ENCODE measurements around the gene DEFB108B.
"Not testable (repeated sequence)": the region's sequence is repeated elsewhere in the genome, so short reads cannot be mapped to it uniquely, and the experiment has no call there.

DEFB108B gene, protein sequence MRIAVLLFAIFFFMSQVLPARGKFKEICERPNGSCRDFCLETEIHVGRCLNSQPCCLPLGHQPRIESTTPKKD

DNA sequence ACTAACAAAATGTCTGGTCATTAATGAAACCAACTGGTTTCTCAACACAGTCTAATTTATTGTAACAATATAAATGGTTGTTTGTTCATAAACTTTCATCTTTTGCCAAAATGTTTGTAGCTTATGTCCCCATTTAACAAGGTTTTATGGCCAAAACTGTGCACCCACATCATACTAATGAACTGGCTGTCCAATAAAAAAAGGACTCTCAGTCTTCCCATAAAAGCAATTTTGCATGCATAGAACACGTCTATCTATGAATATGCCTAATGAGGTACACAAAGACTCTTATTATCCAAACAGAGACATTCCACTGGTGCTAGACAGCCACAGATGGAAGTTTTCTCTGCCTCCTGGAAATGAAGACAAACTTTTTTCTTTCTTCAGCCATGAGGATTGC, at the start of gene DEFB108B:
DEFB108B (plus strand) TSS at position 390 of the 400 bp plus-strand sequence; CDS start at position 390, 0 bp downstream.
- DNase-seq (ENCODE audit: low read depth); H3K4me3 ChIP-seq (ENCODE audit: control insufficient read depth, low read depth, low read length): not testable (repeated sequence)

DNA sequence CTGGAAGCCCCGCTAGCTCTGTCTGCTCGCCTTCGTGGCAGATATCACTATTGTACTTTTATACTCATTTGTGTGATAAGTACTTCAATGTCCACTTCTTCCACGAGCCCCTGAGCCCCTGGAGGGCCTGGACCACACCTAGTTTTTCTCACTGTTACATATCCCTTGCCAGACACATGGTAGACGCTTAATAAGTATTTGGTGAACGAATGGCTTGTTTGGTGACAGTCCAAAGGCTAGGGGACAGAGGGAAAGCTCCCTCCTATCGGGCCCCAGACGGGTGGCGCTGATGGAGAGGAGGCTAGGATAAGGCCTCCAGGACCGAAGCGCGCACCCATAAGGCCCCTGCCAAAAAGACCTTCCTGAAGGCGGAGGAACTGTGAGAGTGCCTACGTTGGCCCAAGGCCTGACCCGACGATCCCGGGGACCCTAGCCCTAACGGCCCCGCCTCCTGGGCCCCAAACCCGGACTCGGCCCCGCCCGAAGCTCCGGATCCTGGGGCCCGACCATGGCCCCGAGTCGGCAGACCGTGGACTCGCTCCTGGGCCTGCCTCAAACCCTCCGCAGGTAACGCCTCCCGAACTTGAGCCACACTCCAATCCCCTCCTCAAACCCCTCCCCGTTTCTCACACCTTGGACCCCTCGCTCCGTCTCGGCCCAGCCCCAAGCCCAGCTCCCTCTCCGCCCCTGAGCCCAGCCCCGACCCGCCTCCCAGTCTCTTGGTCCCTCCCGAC, 46.7 kb upstream of the DEFB108B start:
- peak; percentile 68 for DNase-seq (ENCODE audit: low read depth)
- H3K4me3 ChIP-seq (ENCODE audit: control insufficient read depth, low read depth, low read length): peak overlapping the region; percentile 52

DNA sequence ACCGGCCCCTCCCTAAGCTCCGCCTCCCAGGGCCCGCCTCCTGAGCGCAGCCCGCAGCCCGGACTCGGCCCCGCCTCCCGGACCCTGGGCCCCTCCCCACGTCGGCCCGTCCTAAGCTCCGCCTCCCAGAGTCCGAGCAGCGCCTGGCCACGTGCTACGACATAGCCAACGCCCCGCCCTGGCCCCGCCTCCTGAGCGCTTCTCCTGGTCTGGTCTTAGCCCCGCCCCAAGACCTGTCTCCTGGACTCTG, 46.2 kb upstream of the DEFB108B start:
- peak; percentile 98 for DNase-seq (ENCODE audit: low read depth)
- H3K4me3 ChIP-seq (ENCODE audit: control insufficient read depth, low read depth, low read length): peak overlapping the region; percentile 33

DNA sequence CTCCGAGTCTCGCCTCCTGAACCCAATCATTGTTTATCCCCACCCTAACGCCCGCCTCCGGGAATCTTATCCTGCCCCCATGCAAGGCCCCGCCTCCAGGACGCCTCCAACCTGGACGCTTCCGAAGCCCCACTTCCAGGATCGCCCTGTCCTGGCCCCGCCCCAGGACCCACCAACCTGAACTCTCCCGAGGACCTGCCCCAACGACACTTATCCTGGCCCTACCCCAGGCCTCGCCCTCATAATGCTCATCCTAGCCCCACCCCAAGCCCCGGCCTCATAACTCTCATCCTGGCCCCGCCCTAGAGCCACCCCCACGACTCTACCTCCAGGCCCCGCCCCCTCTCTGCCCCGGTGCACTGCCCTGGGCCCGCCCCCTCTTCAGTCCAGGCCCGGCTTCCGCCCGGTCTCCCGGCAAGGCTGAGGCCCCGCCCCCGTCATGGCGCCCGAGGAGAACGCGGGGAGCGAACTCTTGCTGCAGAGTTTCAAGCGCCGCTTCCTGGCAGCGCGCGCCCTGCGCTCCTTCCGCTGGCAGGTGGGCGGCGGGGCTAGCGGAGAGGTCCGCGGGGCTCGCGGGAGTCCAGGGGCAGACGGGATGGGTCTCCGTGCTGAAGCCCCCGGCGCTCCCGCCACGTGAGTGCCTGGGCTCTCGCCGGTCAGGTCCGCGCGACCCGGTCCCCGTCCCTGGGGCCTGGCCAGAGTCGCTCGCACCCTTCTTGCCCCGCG, 45.7 kb upstream of the DEFB108B start:
- TF ChIP-seq, protein P1, sequence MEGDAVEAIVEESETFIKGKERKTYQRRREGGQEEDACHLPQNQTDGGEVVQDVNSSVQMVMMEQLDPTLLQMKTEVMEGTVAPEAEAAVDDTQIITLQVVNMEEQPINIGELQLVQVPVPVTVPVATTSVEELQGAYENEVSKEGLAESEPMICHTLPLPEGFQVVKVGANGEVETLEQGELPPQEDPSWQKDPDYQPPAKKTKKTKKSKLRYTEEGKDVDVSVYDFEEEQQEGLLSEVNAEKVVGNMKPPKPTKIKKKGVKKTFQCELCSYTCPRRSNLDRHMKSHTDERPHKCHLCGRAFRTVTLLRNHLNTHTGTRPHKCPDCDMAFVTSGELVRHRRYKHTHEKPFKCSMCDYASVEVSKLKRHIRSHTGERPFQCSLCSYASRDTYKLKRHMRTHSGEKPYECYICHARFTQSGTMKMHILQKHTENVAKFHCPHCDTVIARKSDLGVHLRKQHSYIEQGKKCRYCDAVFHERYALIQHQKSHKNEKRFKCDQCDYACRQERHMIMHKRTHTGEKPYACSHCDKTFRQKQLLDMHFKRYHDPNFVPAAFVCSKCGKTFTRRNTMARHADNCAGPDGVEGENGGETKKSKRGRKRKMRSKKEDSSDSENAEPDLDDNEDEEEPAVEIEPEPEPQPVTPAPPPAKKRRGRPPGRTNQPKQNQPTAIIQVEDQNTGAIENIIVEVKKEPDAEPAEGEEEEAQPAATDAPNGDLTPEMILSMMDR (conservative IDR thresholded peaks at IDR 0.05; ENCODE audit: control insufficient read depth, insufficient read depth, low read depth, low read length): no peak
- peak overlapping the region; percentile 55 for H3K4me3 ChIP-seq (ENCODE audit: control insufficient read depth, low read depth, low read length)
- peak; percentile 93 for DNase-seq (ENCODE audit: low read depth)

DNA sequence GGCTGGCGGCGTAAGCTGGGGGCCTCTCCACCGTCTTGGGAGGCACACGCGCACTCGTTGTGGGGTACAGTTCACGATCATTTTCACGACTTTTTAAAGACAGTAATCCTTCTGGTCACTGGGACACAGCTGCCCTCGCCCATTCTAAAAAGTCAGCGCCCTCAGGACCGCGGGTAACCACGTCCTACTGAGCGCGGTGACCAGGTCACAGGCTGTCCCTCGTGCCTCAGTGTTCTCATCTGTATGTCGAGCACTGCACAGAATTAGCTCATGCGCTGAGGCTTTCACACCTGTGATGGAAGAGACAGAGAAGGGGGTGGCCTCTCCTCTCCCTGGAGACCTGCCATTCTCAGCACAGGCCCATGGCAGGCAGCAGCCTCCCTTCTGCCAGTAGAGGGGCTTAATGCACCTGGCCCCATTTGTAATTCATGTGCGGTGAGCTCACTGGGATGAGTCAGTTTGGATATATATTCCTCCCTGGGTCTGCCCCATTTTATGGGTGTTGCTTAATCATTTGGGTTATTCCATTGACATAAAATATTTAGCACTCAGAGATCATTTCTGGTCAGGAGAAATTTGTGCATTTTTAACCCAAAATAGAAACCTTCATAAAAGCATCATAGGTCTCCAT, 45.1 kb upstream of the DEFB108B start:
- DNase-seq (ENCODE audit: low read depth): peak; percentile 72

DNA sequence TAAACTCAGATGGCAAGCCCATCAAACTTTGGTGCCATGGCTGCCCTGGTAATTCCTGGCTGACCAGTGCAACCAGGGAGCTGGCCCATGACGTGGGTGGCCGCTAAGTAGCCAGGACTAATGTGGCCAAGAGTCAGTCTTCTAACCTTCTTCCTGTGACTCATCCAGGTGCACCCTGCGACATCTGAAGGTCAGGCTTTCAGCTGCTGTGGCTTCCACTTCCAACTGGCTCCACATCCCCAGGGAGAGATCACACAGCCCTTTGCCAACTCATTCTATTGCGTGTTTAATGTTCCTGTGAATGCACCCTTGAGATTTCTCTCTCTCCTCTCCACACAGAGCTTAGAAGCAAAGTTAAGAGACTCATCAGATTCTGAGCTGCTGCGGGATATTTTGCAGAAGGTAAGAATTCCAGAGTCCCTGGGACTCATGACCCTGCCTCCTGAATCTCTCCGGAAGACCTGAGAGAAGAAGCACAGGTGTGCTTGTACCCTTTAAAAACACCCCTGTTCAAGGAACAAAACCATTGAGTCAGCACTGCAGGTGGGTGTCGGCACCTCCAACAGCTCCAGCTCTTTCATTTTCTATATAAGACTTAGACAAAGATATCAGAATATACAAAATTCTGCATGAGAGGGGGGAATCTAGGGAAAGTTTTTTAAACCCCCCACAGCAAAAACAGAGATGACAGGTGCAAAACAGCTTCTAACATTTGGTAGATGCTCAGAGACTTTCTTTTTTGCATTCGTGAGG, 43.4 kb upstream of the DEFB108B start:
- not testable (repeated sequence) for H3K4me3 ChIP-seq (ENCODE audit: control insufficient read depth, low read depth, low read length)
- peak; percentile 79 for DNase-seq (ENCODE audit: low read depth)

More for the DNA sequence above, 45.1 kb upstream of the DEFB108B start:
- H3K4me3 ChIP-seq (ENCODE audit: control insufficient read depth, low read depth, low read length): peak overlapping the region; percentile 55

DNA sequence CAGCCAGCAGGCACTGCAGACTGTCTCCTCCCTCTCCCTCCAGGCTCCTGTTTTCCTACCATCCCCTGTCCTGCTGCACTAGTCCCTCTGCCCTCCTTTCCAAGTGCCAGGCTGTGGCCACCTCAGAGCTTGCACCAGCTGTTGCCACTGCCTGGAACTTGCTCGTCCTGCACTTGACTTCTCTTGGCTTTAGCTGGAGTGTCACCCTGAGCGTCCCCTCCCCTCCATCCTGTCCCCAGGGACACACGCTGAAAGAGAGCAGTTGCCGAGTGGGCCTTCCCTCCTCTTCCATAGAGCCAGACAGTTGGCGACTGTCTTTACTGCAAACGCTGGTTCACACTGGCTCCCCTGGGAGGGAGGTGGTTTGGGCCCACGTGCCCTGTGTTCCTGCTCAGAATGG, 41.9 kb upstream of the DEFB108B start:
- DNase-seq (ENCODE audit: low read depth): not testable (repeated sequence)

DNA sequence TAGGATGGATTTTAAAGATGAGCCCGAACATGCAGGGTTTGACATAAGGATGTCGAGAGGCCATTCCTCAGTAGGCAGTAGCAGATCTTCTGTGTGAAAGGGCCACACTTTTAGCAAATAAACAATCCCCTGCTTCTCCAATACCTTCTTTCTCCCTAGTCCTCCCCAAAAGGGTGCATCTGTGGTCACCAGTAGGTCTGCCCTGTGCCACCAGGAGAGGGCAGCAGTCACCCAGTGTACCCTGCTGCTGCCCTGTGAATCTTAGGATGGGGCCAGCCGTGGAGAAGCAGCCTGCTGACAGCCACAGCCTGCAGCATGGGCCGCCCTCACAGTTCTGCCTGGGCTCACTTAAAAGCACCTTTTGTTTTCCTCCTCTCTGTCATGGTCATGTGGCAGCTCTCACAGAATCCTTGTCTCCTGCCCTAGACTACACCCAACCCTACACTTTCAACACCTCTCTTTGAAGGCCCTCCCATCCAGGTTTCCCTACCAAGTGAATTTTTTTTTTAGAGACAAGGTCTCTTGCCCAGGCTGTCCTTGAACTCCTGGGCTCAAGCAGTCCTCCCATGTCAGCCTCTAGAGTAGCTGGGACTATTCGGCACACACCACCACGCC, 40.3 kb upstream of the DEFB108B start:
- TF ChIP-seq, protein P1 (conservative IDR thresholded peaks at IDR 0.05; ENCODE audit: control insufficient read depth, insufficient read depth, low read depth, low read length): peak; percentile 39
- DNase-seq (ENCODE audit: low read depth): peak; percentile 33
- not testable (repeated sequence) for H3K4me3 ChIP-seq (ENCODE audit: control insufficient read depth, low read depth, low read length)

More for the DNA sequence above, 41.9 kb upstream of the DEFB108B start:
- H3K4me3 ChIP-seq (ENCODE audit: control insufficient read depth, low read depth, low read length): not testable (repeated sequence)

DNA sequence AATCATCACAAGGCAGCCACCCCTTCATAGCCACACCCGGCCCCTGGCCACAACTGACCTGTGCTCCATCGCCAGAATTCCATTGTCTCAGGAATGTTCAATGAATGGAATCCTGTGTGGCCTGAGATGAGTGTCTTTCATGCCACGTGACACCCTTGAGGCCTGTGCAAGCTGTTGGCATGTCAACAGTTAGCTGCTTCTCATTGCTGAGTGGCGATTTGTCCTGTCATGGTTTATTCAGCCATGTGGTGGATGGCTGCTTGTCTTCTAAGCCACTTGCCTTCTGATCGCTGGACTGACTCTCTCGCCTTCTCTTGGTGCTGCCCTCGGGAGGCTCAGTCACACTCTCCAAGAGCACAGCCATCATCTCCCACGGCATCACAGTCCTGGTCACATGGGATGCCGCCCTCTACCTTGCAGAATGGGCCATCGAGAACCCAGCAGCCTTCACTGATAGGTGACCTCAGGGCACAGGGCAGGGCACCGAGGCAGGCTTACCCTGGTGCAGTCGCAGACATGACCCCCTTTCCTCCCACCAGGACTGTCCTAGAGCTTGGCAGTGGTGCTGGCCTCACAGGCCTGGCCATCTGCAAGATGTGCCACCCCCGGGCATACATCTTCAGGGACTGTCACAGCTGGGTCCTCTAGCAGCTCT, 38.5 kb upstream of the DEFB108B start:
- H3K4me3 ChIP-seq (ENCODE audit: control insufficient read depth, low read depth, low read length): not testable (repeated sequence)
- peak; percentile 71 for DNase-seq (ENCODE audit: low read depth)

DNA sequence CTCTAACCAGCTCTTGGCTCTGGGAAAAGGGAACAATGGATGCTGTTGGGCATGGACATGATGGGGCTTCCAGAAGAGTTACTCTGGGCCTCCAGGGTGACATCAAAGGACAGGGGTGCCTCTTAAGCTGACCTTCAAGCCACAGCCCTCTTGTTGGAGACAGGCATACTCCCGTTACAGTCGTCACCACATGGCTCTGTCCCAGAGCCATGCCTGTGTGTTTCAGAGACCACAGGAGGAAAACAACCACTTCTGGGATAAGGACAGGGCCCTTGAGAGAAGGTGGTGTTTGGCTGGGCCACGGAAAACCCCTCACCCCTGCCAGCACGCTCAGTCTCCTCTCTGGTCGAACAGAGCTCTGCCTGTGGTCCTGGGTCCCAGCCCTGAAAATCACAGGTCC, 37.8 kb upstream of the DEFB108B start:
- H3K4me3 ChIP-seq (ENCODE audit: control insufficient read depth, low read depth, low read length); DNase-seq (ENCODE audit: low read depth): not testable (repeated sequence)

DNA sequence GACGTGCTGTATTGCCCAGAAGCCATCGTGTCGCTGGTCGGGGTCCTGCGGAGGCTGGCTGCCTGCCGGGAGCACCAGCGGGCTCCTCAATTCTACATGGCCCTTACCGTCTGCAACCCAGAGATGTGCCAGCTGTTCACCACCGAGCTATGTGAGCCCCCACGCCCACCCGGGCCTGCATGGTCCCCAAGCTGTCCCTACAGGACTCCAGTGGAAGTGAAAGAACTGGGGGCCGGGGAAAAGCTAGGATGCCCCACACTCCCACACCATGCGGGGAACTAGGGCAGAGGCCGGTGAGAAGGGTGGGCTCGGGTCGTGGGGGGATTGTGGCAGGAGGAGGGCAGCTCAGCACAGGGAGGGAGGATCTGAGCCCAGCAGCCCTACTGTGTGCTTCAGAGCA, 37.0 kb upstream of the DEFB108B start:
- H3K4me3 ChIP-seq (ENCODE audit: control insufficient read depth, low read depth, low read length); DNase-seq (ENCODE audit: low read depth): not testable (repeated sequence)

DNA sequence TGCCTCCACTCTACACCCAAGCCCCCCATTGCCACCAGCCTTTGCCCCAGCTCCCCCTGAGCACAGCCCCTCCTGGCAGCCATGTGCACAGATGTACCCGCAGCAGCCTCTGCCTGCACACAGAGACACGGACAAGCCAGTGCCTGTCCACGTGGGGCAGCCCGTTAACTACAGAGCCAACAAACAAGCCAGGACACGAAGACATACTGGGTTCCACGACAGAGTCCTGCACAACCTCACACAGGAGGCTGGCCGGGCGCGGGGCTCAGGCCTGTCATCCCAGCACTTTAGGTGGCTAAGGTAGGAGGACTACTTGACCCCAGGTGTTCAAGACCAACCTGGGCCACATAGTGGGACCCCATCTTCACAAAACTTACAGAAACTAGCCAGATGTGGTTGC, 36.2 kb upstream of the DEFB108B start:
- DNase-seq (ENCODE audit: low read depth): not testable (repeated sequence)

DNA sequence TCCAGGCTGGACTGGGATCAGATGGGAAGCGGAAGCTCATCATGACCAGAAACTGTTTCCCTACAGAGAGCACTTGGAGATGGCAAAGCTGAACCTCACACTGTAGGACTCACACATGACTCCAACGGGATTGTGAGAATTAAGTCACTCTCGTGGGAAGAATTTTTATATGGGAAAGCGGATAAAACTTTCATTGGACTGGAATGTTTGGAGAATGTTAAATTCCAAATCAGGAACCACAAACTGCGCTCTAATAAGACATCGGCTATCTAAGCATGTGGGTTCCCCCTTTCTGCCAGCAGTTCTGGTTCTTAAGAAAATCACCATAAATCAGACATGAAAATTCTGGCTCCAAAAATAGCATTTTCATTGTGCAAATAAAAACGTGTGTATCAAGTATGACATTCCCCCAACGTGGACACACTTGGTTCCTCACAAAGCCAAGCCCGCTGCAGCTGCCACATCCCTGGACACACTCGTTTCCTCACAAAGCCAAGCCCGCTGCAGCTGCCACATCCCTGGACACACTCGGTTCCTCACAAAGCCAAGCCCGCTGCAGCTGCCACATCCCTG, 33.4 kb upstream of the DEFB108B start:
- H3K4me3 ChIP-seq (ENCODE audit: control insufficient read depth, low read depth, low read length); DNase-seq (ENCODE audit: low read depth): not testable (repeated sequence)

More for the DNA sequence above, 36.2 kb upstream of the DEFB108B start:
- H3K4me3 ChIP-seq (ENCODE audit: control insufficient read depth, low read depth, low read length): not testable (repeated sequence)
